Left lung (tissue), 10 donors: Measurements from ENCODE around the gene MKLN1. TPM values are rescaled to one million over a fixed set of nuclear protein-coding genes. Genes with fewer than 3 reads are reported as not detected.

Source experiments
- ATAC-seq: fragments of 200-7000 bp; cut with Tn5 transposase; one replicate; pipeline ENCODE4 v1.9.1; 2020; ENCODE audit warnings: moderate library complexity
- DNase-seq, 4 donors: peaks; one replicate each; pipeline ENCODE4 v3.0.0-alpha.2; 2013 to 2020
- H3K27ac ChIP-seq, 2 donors: fragments of 200-600 bp; sonication (generic) in 1 of 2; one replicate each; pipeline versions ENCODE4 v1.5.0 to v1.8.0; 2020 to 2021
- H3K27me3 ChIP-seq, 2 donors: fragments of 200-600 bp; sonication (generic) in 1 of 2; one replicate each; pipeline versions ENCODE4 v1.5.0 to v1.8.0; 2020 to 2021
- H3K36me3 ChIP-seq, 2 donors: fragments of 200-600 bp; sonication (generic) in 1 of 2; one replicate each; pipeline versions ENCODE4 v1.5.0 to v1.8.0; 2020 to 2021
- H3K4me1 ChIP-seq, 2 donors: fragments of 200-600 bp; one replicate each; pipeline ENCODE4 v1.8.0; 2021
- H3K4me3 ChIP-seq, 2 donors: fragments of 200-600 bp; sonication (generic) in 1 of 2; one replicate each; pipeline versions ENCODE4 v1.5.0 to v1.8.0; 2020 to 2021; ENCODE audit warnings: mild to moderate bottlenecking in 1 of 2
- H3K9me3 ChIP-seq, 2 donors: fragments of 200-600 bp; sonication (generic) in 1 of 2; one replicate each; pipeline versions ENCODE4 v1.5.0 to v1.8.0; 2020 to 2021
- intact Hi-C, 2 donors: fragments of 100-400 bp; cut with DNase I; formaldehyde crosslinking; loops; one replicate each; pipeline versions ENCODE4 v1.11.2 to v1.14.2; 2022
- polyA plus RNA-seq, 6 donors: library from polyadenylated mRNA; unstranded; fragments of 120-200 nt; gene quantifications; one replicate each; pipeline ENCODE4 v1.2.1, GENCODE V29; 2013; ENCODE audit not compliant: insufficient read length in 6 of 6
- total RNA-seq, 2 donors: library from RNA; stranded (reverse); fragmentation: NEBNext Ultra II Directional; extraction: Animal tissue kit (Norgen Biotek cat#: 25700); gene quantifications; one replicate each; pipeline ENCODE4 v1.2.1, GENCODE V29; 2021
- TF ChIP-seq, protein P1 (sequence below), 2 donors: fragments of 200-600 bp; sonication (generic) in 1 of 2; IDR thresholded peaks; one replicate each; pipeline versions ENCODE4 v1.5.0 to v1.8.0; 2021; ENCODE audit warnings: antibody characterized with exemption in 2 of 2
- donor health status: DM: no; HTN: yes; CAD: no.
- donor health status: DM: no; HTN: no; CAD: no.

The MKLN1 gene
- total and polyA plus RNA-seq, 8 donors: 38.7 to 49.0 (median 44.5) TPM

DNA sequence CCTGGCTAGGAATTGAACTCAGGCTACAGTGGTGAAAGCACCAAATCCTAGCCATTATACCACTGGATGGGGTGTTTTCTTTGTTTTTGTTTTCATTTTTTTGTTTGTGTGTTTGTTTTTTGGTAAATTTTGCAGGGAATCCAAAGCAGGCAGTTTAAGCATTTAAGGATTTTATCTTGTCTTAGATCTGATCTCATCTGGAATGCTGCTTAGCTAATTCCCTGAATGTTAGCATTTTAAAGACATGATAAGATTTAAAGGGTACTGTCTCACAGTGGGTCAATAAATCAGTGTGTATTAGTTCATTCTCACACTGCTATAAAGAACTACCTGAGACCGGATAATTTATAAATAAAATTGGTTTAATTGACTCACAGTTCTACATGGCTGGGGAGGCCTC is 5.6 kb upstream of the MKLN1 start:
- Histone ChIP-seq H3K4me3 (no peak overlapping the region), H3K4me1 (peaks cover 0 to 5% of the 10 kb centered on the region in 2 donors), H3K27me3 (no peaks in the 10 kb centered on the region), H3K27ac (no peak overlapping the region), H3K36me3 (no peaks in the 10 kb centered on the region), H3K9me3 (no peaks in the 10 kb centered on the region)
- TF ChIP-seq, protein P1, sequence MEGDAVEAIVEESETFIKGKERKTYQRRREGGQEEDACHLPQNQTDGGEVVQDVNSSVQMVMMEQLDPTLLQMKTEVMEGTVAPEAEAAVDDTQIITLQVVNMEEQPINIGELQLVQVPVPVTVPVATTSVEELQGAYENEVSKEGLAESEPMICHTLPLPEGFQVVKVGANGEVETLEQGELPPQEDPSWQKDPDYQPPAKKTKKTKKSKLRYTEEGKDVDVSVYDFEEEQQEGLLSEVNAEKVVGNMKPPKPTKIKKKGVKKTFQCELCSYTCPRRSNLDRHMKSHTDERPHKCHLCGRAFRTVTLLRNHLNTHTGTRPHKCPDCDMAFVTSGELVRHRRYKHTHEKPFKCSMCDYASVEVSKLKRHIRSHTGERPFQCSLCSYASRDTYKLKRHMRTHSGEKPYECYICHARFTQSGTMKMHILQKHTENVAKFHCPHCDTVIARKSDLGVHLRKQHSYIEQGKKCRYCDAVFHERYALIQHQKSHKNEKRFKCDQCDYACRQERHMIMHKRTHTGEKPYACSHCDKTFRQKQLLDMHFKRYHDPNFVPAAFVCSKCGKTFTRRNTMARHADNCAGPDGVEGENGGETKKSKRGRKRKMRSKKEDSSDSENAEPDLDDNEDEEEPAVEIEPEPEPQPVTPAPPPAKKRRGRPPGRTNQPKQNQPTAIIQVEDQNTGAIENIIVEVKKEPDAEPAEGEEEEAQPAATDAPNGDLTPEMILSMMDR (IDR thresholded peaks at IDR 0.05): no peak
- intact Hi-C loops: loop anchor here in 1 of 2 donors (10.0 kb wide), 1 partner anchor 207 kb away; no protein-coding TSS in a partner anchor
- DNase-seq (no peak), ATAC-seq (no peak)

DNA sequence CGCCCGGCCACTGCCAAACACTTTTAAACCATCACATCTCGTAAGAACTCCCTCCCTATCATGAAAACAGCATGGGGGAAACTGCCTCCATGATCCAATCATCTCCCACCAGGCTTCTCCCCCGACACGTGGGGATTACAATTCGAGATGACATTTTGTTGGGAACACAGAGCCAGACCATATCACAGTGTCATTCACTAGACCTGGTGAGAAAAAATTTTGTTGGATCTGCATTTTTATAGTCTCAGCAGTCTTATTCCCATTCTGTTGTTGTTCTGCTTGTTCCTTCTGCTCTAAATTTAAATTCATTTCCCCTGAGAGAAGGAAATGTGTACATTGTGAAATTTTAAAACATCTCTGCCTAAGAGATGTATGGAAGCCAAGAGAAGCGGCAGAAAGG is 4.8 kb upstream of the MKLN1 start:
- ATAC-seq: no peak
- Histone ChIP-seq H3K4me3 (no peak overlapping the region), H3K4me1 (peaks cover 0 to 8% of the 10 kb centered on the region in 2 donors), H3K36me3 (no peaks in the 10 kb centered on the region), H3K27me3 (no peaks in the 10 kb centered on the region), H3K27ac (no peak overlapping the region), H3K9me3 (no peaks in the 10 kb centered on the region)
- intact Hi-C loops: loop anchor here in 1 of 2 donors (10.0 kb wide), 1 partner anchor 208 kb away; no protein-coding TSS in a partner anchor
- TF ChIP-seq, protein P1 (IDR thresholded peaks at IDR 0.05): no peak
- no peak for DNase-seq

DNA sequence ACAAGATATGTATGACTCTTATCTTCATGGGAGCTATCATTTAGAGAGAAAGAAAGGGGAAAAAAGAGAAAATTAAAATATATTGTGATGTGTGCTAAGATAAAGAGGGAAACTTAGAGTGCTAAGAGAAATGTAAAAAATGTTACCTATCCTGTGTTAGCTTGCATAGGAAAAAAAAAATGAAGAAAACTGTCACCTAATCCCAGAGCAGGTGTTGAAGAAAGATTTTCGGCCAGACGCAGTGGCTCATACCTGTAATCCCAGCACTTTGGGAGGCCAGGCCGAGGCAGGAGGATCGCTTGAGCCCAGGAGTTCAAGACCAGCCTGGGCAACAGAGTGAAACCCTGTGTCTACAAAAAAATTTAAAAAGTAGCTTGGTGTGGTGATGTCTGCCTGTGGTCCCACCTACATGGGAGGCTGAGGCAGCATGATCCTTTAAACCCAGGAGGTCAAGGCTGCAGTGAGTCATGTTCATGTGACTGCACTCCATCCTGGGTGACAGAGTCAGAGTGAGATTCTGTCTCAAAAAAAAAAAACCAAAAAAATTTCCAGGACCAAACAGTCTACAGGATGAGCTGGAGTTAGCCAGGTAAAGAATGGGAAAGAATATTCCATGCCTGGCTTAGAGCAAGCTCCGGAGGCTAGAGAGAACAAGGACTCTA is 2.4 kb upstream of the MKLN1 start:
- Histone ChIP-seq H3K27me3 (no peaks in the 10 kb centered on the region), H3K4me1 (peaks cover 6 to 26% of the 10 kb centered on the region in 2 donors), H3K4me3 (no peak overlapping the region), H3K36me3 (no peaks in the 10 kb centered on the region), H3K27ac (no peak overlapping the region), H3K9me3 (no peaks in the 10 kb centered on the region)
- TF ChIP-seq, protein P1 (IDR thresholded peaks at IDR 0.05): no peak
- intact Hi-C loops: loop anchor here in 1 of 2 donors (10.0 kb wide), 1 partner anchor 211 kb away; no protein-coding TSS in a partner anchor
- no peak for ATAC-seq
- DNase-seq: no peak

DNA sequence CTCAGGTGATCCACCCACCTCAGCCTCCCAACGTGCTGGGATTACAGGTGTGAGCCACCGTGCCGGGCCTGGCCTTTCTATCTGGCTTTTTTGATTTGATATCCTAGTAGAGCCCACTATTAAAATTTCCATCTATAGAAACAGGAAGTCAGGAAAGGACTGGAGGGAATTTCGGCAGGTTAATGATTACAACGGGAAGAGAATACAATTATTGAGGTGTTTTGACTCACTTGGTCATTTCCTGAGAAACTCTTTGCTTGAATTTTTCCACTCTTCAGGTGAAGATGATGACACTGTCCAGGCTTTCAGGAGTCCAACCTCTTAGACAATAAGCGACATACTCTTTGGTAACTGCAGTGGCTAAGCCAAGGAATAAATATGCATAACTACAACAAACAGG is 1.1 kb upstream of the MKLN1 start:
- intact Hi-C loops: loop anchor here in 1 of 2 donors (10.0 kb wide), 1 partner anchor 212 kb away; no protein-coding TSS in a partner anchor
- ATAC-seq: no peak
- no peaks in the 10 kb centered on the region for H3K9me3 ChIP-seq
- H3K36me3 ChIP-seq: no peaks in the 10 kb centered on the region
- H3K27me3 ChIP-seq: no peaks in the 10 kb centered on the region
- TF ChIP-seq, protein P1 (IDR thresholded peaks at IDR 0.05): no peak
- DNase-seq: no peak
- peaks cover 6 to 38% of the 10 kb centered on the region in 2 donors for H3K4me1 ChIP-seq
- H3K27ac ChIP-seq: peak overlapping the region; percentile 97
- peak overlapping the region; percentile 71 to 76 for H3K4me3 ChIP-seq

DNA sequence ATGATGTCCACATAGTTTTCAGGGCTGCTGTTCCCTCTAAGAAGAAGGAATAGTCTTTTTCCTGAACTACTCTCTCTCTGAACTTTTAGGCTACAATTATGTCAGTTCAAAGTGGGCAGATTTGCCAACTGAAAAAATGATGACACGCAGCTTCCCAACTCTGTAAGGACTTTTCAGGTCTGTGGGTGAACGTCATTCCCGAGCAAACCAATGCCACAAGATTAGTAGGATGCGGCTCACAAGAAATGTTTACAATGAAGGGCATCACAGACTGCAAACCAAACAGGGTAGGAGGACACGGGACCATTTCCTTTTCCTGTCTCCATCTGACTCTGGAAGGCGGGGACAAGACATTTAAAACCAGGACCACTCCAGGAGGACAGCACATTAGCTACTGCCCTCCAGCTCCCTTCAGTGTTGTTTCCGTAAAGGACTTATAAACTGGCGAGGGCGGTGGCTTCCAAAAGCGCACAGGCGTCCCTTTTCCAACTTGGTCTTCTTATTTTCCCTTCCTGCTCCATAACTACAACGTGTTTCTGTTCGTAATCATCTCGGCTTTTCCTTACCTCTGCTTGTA is 539 bp upstream of the MKLN1 start:
- no peaks in the 10 kb centered on the region for H3K9me3 ChIP-seq
- peak overlapping the region; percentile 97 for H3K27ac ChIP-seq
- H3K4me3 ChIP-seq: peak overlapping the region; percentile 71 to 76
- intact Hi-C loops: loop anchor here in 1 of 2 donors (10.0 kb wide), 1 partner anchor 212 kb away; no protein-coding TSS in a partner anchor
- no peaks in the 10 kb centered on the region for H3K36me3 ChIP-seq
- TF ChIP-seq, protein P1 (IDR thresholded peaks at IDR 0.05): no peak
- ATAC-seq (peak; percentile 51), DNase-seq (peak in 2 of 4 donors; percentile 41 to 55)
- no peaks in the 10 kb centered on the region for H3K27me3 ChIP-seq
- peaks cover 6 to 44% of the 10 kb centered on the region in 2 donors for H3K4me1 ChIP-seq
